ENCODE data around the gene KCNMA1.

DNA sequence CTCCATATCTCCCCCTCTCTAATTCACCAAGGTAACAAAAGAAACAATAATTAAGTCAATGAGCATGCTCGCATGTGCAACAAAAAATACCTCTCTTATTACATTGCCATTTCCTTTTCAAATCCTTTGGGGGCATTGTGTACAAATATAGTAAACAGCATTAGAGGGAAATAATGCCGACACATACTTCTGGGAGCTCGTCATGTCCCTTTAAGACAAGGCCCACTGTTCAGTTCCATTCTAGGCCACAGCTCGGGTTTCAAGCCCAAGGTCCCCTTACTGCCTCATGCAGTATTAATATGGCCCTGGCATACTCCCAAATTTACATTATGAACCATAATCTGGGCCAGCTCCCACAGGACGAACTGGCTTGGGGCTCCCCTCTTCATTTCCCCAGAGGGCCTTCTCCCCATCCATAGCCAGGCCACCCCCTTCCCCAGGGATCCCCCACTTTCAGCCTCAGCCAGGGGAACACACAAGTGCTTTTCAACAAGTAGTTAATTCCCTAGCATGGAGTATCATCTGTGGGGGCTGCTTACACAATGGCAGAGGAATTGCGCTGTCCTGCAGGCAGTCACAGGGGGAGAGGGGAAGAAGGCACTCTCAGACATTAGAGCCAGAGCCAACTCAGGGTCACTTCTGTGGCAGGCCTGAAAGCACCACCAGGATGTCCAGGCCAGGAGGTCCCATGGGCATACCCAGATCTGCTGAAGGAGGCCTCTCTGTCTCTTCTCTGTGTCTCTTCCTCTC, 110.6 kb downstream of the KCNMA1 start:
- TF ChIP-seq, protein P1, sequence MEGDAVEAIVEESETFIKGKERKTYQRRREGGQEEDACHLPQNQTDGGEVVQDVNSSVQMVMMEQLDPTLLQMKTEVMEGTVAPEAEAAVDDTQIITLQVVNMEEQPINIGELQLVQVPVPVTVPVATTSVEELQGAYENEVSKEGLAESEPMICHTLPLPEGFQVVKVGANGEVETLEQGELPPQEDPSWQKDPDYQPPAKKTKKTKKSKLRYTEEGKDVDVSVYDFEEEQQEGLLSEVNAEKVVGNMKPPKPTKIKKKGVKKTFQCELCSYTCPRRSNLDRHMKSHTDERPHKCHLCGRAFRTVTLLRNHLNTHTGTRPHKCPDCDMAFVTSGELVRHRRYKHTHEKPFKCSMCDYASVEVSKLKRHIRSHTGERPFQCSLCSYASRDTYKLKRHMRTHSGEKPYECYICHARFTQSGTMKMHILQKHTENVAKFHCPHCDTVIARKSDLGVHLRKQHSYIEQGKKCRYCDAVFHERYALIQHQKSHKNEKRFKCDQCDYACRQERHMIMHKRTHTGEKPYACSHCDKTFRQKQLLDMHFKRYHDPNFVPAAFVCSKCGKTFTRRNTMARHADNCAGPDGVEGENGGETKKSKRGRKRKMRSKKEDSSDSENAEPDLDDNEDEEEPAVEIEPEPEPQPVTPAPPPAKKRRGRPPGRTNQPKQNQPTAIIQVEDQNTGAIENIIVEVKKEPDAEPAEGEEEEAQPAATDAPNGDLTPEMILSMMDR (IDR thresholded peaks at IDR 0.05), result no peak
- no peak for TF ChIP-seq POLR2A (IDR thresholded peaks at IDR 0.05)
